Suprapubic skin (tissue), 4 donors: ENCODE data around the gene SLC25A25.

Source experiments
- EP300 ChIP-seq: sonication (generic); formaldehyde crosslinking; IDR thresholded peaks from one replicate; pipeline ENCODE4 v1.6.1; 2017; ENCODE audit warnings: antibody characterized with exemption
- POLR2A ChIP-seq, 2 donors: fragments of 450-650 bp; IDR thresholded peaks; one replicate each; pipeline ENCODE4 v1.6.1; 2017; ENCODE audit warnings: antibody characterized with exemption in 2 of 2, mild to moderate bottlenecking in 2 of 2, moderate library complexity in 2 of 2
- POLR2AphosphoS5 ChIP-seq, 3 donors: sonication (generic); formaldehyde crosslinking; IDR thresholded peaks; one replicate each; pipeline ENCODE4 v1.6.1; 2017; ENCODE audit warnings: antibody characterized with exemption in 3 of 3
- TF ChIP-seq, protein P1 (sequence below), 2 donors: fragments of 200-600 bp in 1 of 2; fragments of 450-650 bp in 1 of 2; sonication (generic) in 1 of 2; IDR thresholded peaks; one replicate each; pipeline ENCODE4 v1.5.1; 2016 to 2019; ENCODE audit warnings: antibody characterized with exemption in 2 of 2, mild to moderate bottlenecking in 1 of 2, moderate library complexity in 1 of 2

DNA sequence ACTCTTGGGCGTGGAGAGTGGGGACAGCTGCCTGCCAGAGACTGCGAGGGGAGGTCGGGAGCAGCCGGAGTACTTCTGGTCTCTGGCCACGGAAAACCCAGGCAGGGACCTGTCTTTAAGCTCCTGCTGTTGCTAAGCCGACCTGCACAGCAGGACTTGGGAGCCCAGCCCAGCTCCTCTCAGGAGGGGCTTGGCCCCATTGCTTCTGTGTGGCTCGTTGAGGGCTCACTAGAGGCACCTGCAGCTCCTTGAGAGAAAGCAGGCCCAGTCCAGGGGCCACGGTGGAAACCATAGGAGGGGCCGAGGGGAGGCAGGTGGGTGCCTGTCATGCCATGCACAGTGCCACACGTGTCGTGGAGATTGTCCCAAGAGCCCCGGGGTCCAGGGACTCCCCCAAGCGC lies 77.9 kb downstream of the SLC25A25 start:
- TF ChIP-seq, protein P1, sequence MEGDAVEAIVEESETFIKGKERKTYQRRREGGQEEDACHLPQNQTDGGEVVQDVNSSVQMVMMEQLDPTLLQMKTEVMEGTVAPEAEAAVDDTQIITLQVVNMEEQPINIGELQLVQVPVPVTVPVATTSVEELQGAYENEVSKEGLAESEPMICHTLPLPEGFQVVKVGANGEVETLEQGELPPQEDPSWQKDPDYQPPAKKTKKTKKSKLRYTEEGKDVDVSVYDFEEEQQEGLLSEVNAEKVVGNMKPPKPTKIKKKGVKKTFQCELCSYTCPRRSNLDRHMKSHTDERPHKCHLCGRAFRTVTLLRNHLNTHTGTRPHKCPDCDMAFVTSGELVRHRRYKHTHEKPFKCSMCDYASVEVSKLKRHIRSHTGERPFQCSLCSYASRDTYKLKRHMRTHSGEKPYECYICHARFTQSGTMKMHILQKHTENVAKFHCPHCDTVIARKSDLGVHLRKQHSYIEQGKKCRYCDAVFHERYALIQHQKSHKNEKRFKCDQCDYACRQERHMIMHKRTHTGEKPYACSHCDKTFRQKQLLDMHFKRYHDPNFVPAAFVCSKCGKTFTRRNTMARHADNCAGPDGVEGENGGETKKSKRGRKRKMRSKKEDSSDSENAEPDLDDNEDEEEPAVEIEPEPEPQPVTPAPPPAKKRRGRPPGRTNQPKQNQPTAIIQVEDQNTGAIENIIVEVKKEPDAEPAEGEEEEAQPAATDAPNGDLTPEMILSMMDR (IDR thresholded peaks at IDR 0.05): no peak
- TF ChIP-seq POLR2A (IDR thresholded peaks at IDR 0.05) (no peak), EP300 (no peak), POLR2AphosphoS5 (IDR thresholded peaks at IDR 0.05) (no peak)
